NCI-H524 treated with DMSO at 0.1 percent for 48 hours (cell line): ENCODE measurements around the gene MAT1A.
"Not testable (repeated sequence)": the region's sequence is repeated elsewhere in the genome, so short reads cannot be mapped to it uniquely, and the experiment has no call there.

ENCODE experiments used
- DNase-seq: peaks from one replicate; lab custom pipeline; 2025; lab: John Stamatoyannopoulos, UW

The MAT1A gene

GRCh38 chr10:80223031-80223419 is 66.4 kb downstream of the MAT1A start:
- not testable (repeated sequence) for DNase-seq
